ENCODE data around the gene BCL2L2.

The BCL2L2 gene

GRCh38 chr14:23327947-23328744, 21.5 kb downstream of the BCL2L2 start:
- peak; percentile 49 for DNase-seq (ENCODE audit: low read depth)
- TF ChIP-seq CTCF (IDR thresholded peaks at IDR 0.05; ENCODE audit: low read depth, low read length, missing control alignments): peak; percentile 83
- H3K4me3 ChIP-seq (ENCODE audit: low read depth, low read length): no peak overlapping the region

- no peak for TF ChIP-seq CTCF (IDR thresholded peaks at IDR 0.05; ENCODE audit: low read depth, low read length, missing control alignments)
- DNase-seq (ENCODE audit: low read depth): no peak
- H3K4me3 ChIP-seq (ENCODE audit: low read depth, low read length): no peak overlapping the region
Observed at GRCh38 chr14:23335623-23336022, 29.0 kb downstream of the BCL2L2 start.

GRCh38 chr14:23339506-23340268, 33.1 kb downstream of the BCL2L2 start:
- no peak for TF ChIP-seq CTCF (IDR thresholded peaks at IDR 0.05; ENCODE audit: low read depth, low read length, missing control alignments)
- DNase-seq (ENCODE audit: low read depth): no peak
- H3K4me3 ChIP-seq (ENCODE audit: low read depth, low read length): no peak overlapping the region

GRCh38 chr14:23344481-23344880, 37.8 kb downstream of the BCL2L2 start:
- TF ChIP-seq CTCF (IDR thresholded peaks at IDR 0.05; ENCODE audit: low read depth, low read length, missing control alignments): no peak
- DNase-seq (ENCODE audit: low read depth): no peak
- H3K4me3 ChIP-seq (ENCODE audit: low read depth, low read length): no peak overlapping the region

GRCh38 chr14:23345987-23346692, 39.5 kb downstream of the BCL2L2 start:
- peak; percentile 28 for TF ChIP-seq CTCF (IDR thresholded peaks at IDR 0.05; ENCODE audit: low read depth, low read length, missing control alignments)

GRCh38 chr14:23346693-23347405, 40.2 kb downstream of the BCL2L2 start:
- H3K4me3 ChIP-seq (ENCODE audit: low read depth, low read length): no peak overlapping the region
- no peak for DNase-seq (ENCODE audit: low read depth)
- TF ChIP-seq CTCF (IDR thresholded peaks at IDR 0.05; ENCODE audit: low read depth, low read length, missing control alignments): no peak

More at GRCh38 chr14:23345987-23346692, 39.5 kb downstream of the BCL2L2 start:
- DNase-seq (ENCODE audit: low read depth): no peak
- H3K4me3 ChIP-seq (ENCODE audit: low read depth, low read length): no peak overlapping the region

All from GM12864 (cell line).